Mucosa of descending colon (tissue), 3 donors: ENCODE data around the gene ROMO1. TPM values are rescaled to one million over a fixed set of nuclear protein-coding genes. Genes with fewer than 3 reads are reported as not detected.

Experiments used
- ATAC-seq: fragments of 200-7000 bp; cut with Tn5 transposase; one replicate; pipeline ENCODE4 v1.9.1; 2020; ENCODE audit warnings: mild to moderate bottlenecking, moderate library complexity
- DNase-seq, 3 donors: peaks; one replicate each; pipeline ENCODE4 v3.0.0-alpha.2; 2020
- H3K36me3 ChIP-seq: fragments of 200-600 bp; one replicate; pipeline ENCODE4 v1.8.0; 2021; ENCODE audit warnings: low read depth, mild to moderate bottlenecking
- H3K4me1 ChIP-seq: fragments of 200-600 bp; one replicate; pipeline ENCODE4 v1.8.0; 2021; ENCODE audit warnings: low read depth, mild to moderate bottlenecking
- H3K4me3 ChIP-seq: fragments of 200-600 bp; one replicate; pipeline ENCODE4 v1.8.0; 2021; ENCODE audit warnings: mild to moderate bottlenecking
- H3K9me3 ChIP-seq: fragments of 200-600 bp; one replicate; pipeline ENCODE4 v1.8.0; 2021; ENCODE audit warnings: mild to moderate bottlenecking
- intact Hi-C, 2 donors: fragments of 100-400 bp; cut with DNase I in 1 of 2; cut with micrococcal nuclease in 1 of 2; formaldehyde crosslinking; loops; one replicate each; pipeline versions ENCODE4 v1.11.0 to v1.11.1; 2022; cut with DNase I, micrococcal nuclease
- total RNA-seq, 3 donors: library from RNA; stranded (reverse); fragmentation: NEBNext Ultra II Directional in 2 of 3; extraction: Animal tissue kit (Norgen Biotek cat#: 25700) in 2 of 3; gene quantifications; one replicate each; pipeline versions ENCODE4 v1.2.1 to v1.2.4, GENCODE V29; 2021 to 2023
- TF ChIP-seq, protein P1 (sequence below): fragments of 200-600 bp; IDR thresholded peaks from one replicate; pipeline ENCODE4 v1.8.0; 2022; ENCODE audit warnings: antibody characterized with exemption, mild to moderate bottlenecking
- donor health status: DM: no; HTN: no; CAD: no; lungs with moderate emphysema.
- donor health status: DM: no; HTN: no; CAD: no.
- donor health status: DM: no; HTN: yes; CAD: no.

Gene ROMO1
- total RNA-seq, 3 donors from 2014 or later, result 112 to 147 (median 137) TPM

DNA sequence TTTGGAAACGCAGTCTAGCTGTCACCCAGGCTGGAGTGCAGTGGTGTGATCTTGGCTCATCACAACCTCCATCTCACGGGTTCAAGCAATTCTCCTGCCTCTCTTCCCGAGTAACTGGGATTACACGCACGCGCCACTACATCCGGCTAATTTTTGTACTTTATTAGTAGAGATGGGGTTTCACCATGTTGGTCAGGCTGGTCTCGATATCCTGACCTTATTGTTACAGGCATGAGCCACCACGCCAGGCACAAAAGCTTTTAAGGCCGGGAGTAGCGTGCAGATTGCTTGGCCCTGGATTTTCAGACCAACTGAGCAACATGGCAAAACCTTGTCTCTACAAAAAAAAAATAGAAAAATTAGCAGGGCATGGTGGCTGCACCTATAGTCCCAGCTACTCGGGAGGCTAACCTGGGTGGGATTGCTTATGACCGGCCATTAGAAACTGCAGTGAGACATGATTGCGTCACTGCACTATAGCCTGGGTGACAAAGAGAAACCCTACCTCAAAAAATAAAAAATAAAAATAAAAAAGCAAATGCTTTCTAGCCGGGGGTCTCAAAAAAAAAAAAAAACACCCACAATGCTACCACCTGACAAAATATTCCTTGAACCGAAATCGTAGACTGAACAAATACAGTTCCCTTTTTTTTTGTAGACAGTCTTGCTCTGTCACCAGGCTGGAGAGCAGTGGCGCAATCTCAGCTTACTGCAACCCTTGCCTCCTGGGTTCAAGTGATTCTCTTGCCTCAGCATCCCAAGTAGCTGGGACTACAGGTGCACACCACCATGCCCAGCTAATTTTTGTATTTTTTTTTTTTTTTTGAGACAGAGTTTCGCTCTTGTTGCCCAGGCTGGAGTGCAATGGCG, 27.9 kb downstream of the ROMO1 start:
- no peaks in the 10 kb centered on the region for H3K4me1 ChIP-seq
- DNase-seq, result no peak

DNA sequence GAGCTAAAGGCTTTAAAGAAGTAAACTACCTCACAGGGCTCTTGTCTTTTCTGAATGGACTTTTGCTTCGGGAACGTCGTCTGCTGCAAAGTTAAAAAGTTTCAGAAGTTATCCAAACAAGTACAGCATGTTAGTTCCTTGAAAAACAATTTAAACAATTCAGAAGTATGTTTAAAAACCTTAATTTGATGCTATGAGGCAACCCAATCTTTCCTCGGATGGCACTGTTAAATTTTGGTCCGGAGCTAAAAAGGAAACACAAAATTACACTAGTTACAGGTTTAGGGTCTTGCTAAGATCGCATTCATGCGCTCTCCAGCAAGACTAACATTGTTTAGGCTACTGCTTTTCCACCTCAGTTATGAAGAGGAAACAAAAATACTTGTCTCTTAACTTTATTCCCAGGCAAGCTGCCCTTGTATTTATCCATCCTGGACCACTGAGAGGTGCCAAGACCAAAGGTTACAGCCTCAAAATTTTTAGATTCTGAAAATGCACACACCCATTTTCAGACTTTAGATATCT, 30.1 kb downstream of the ROMO1 start:
- ATAC-seq, result no peak
- intact Hi-C loops, result no loop called here
- Histone ChIP-seq H3K36me3 (peaks cover 58% of the 10 kb centered on the region), H3K4me1 (peaks cover 9% of the 10 kb centered on the region), H3K9me3 (no peaks in the 10 kb centered on the region), H3K4me3 (no peak overlapping the region)
- TF ChIP-seq, protein P1, sequence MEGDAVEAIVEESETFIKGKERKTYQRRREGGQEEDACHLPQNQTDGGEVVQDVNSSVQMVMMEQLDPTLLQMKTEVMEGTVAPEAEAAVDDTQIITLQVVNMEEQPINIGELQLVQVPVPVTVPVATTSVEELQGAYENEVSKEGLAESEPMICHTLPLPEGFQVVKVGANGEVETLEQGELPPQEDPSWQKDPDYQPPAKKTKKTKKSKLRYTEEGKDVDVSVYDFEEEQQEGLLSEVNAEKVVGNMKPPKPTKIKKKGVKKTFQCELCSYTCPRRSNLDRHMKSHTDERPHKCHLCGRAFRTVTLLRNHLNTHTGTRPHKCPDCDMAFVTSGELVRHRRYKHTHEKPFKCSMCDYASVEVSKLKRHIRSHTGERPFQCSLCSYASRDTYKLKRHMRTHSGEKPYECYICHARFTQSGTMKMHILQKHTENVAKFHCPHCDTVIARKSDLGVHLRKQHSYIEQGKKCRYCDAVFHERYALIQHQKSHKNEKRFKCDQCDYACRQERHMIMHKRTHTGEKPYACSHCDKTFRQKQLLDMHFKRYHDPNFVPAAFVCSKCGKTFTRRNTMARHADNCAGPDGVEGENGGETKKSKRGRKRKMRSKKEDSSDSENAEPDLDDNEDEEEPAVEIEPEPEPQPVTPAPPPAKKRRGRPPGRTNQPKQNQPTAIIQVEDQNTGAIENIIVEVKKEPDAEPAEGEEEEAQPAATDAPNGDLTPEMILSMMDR, result no peak
- no peak for DNase-seq

More for the DNA sequence above, 27.9 kb downstream of the ROMO1 start:
- H3K9me3 ChIP-seq, result no peaks in the 10 kb centered on the region
- peaks cover 67% of the 10 kb centered on the region for H3K36me3 ChIP-seq
- ATAC-seq, result no peak
- intact Hi-C loops, result no loop called here
- no peak overlapping the region for H3K4me3 ChIP-seq
- TF ChIP-seq, protein P1, result no peak

DNA sequence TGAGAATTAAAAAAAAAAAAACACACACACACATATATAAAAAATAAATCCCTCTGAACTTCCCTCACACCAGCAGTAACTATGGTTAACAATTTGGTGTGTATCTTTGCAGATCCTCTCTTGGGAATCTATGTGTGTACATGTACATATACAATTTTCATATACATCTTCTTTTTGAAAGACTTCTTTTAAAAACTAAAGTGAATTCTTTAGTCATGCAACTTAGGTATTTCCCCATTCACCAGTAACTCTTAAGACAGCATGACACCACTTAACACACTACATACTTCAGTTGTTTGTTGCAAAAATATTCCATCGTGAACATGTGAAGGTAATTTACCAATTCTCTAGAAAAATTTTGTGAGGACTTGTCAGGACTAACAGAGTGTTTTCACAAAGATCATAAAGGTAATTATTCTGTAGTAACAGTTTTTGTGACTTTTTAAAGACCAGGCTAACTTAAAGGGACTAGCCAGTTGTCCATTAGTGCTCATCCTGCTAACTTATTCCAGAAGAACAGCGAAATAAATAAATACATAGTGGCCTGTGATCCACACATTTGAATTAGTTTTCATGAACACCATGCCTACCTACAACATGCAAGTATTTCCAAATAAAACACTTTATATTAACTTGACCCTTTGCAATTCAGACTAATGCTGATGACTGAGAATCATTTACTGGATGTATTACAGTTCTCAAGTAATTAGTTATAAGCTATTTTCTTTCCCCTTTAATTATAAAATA, 30.8 kb downstream of the ROMO1 start:
- Histone ChIP-seq H3K4me3 (no peak overlapping the region), H3K4me1 (peaks cover 16% of the 10 kb centered on the region), H3K36me3 (peaks cover 51% of the 10 kb centered on the region), H3K9me3 (no peaks in the 10 kb centered on the region)
- no peak for ATAC-seq
- TF ChIP-seq, protein P1, result no peak
- intact Hi-C loops, result no loop called here
- DNase-seq, result no peak

DNA sequence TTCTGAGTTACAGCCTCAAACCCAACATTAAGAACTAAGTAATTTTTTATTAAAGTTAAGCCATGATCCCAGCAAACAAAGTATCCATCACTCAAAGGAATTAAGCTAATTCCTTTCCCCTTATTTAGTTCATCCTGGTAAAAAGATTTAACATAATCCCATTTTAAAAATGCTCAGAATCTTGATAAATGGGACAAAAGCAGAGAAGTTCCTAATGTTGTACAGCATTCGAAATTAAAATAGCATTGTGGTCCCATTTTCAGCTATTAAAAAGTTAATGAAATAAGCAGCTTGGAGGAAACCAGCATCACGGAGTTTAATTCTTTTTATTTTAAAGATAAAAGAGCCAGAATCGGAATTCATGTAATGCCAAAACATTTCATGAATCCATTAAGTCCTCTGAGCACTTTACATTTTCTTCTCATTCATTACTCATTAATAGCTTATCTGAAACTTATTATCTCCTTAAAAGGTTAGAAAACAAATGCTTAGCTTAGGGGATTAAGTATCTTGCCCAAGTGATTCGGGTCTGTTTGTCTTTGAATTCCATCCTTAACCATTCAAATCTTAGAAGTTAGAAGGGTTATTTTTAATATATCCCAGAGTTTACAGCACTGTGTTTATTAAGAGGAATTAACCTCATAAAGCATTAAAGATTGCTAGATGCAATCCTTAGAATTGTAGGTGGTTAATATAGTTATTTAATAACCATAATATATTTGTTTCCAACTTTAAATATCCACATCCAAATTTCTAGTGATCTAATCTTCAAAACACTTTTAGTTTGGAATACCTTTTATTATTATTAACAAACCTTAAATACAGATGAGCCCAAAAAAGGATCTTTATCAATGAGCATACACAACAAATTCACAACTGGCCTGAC, 31.6 kb downstream of the ROMO1 start:
- no peaks in the 10 kb centered on the region for H3K9me3 ChIP-seq
- peaks cover 51% of the 10 kb centered on the region for H3K36me3 ChIP-seq
- H3K4me1 ChIP-seq, result peaks cover 24% of the 10 kb centered on the region
- TF ChIP-seq, protein P1, result no peak
- no peak for DNase-seq
- ATAC-seq, result no peak
- H3K4me3 ChIP-seq, result no peak overlapping the region
- intact Hi-C loops, result no loop called here

DNA sequence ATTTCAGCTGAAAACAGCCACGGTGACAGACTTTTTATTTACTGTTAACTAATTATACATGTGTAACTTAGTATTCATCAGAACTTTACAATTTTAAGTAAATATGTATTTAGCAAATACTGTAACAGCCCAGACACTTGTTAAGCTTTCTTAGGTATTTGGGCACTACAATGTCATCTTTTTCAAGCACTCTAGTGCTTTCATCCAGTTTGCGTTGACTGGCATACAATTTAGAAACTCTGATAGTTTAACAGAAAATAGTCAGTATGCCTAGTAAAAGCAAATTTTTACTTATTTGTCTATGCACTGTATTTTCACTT, 32.2 kb downstream of the ROMO1 start:
- TF ChIP-seq, protein P1, result no peak
- Histone ChIP-seq H3K4me1 (peaks cover 30% of the 10 kb centered on the region), H3K4me3 (no peak overlapping the region), H3K36me3 (peaks cover 49% of the 10 kb centered on the region), H3K9me3 (no peaks in the 10 kb centered on the region)
- ATAC-seq (no peak), DNase-seq (no peak)
- intact Hi-C loops, result no loop called here
